ENCODE results near the gene EIF4G3.

GRCh38 chr1:21189421-21189820, 12.7 kb upstream of the EIF4G3 start:
- TF ChIP-seq REST (IDR thresholded peaks at IDR 0.05; ENCODE audit: insufficient read depth in 1 of 2, low read depth in 2 of 2, low read length in 2 of 2): no peak
- no peak for TF ChIP-seq TAF1 (IDR thresholded peaks at IDR 0.05; ENCODE audit: borderline replicate concordance, insufficient read depth, low read length)
- no peak for TF ChIP-seq POLR2AphosphoS5 (IDR thresholded peaks at IDR 0.05; ENCODE audit: low read depth, low read length)
- no peak for TF ChIP-seq SIN3A (IDR thresholded peaks at IDR 0.05; ENCODE audit: borderline replicate concordance, insufficient read depth, low read length)
- TF ChIP-seq FOXP2 (optimal IDR thresholded peaks at IDR 0.05; ENCODE audit: borderline replicate concordance, extremely low read depth, extremely low read length, insufficient read depth): no peak
